Activated CD4-positive, alpha-beta T cell treated with anti-CD3 and anti-CD28 coated beads for 1 hour (primary cell): ENCODE measurements around the gene FAM184B.
"Not testable (repeated sequence)": the region's sequence is repeated elsewhere in the genome, so short reads cannot be mapped to it uniquely, and the experiment has no call there.

ENCODE experiments used
- DNase-seq: peaks from one replicate; pipeline ENCODE4 v3.0.0-alpha.2; 2020

FAM184B gene

GRCh38 chr4:17713779-17714178, 67.6 kb downstream of the FAM184B start:
- no peak for DNase-seq

GRCh38 chr4:17712166-17712565, 69.3 kb downstream of the FAM184B start:
- no peak for DNase-seq

GRCh38 chr4:17711206-17711605, 70.2 kb downstream of the FAM184B start:
- not testable (repeated sequence) for DNase-seq

GRCh38 chr4:17709763-17710068, 71.7 kb downstream of the FAM184B start:
- no peak for DNase-seq

GRCh38 chr4:17708992-17709762, 72.2 kb downstream of the FAM184B start:
- no peak for DNase-seq

GRCh38 chr4:17707671-17708070, 73.8 kb downstream of the FAM184B start:
- no peak for DNase-seq

- no peak for DNase-seq
Observed at GRCh38 chr4:17705107-17705506, 76.3 kb downstream of the FAM184B start.

- DNase-seq, result no peak
Observed at GRCh38 chr4:17704020-17704650, 77.3 kb downstream of the FAM184B start.

- no peak for DNase-seq
Observed at GRCh38 chr4:17702641-17703040, 78.8 kb downstream of the FAM184B start.

GRCh38 chr4:17701882-17702281, 79.5 kb downstream of the FAM184B start:
- DNase-seq, result no peak

- DNase-seq, result no peak
Observed at GRCh38 chr4:17701138-17701839, 80.1 kb downstream of the FAM184B start.

- no peak for DNase-seq
Observed at GRCh38 chr4:17699380-17699779, 82.0 kb downstream of the FAM184B start.

- DNase-seq, result no peak
Observed at GRCh38 chr4:17698116-17698515, 83.3 kb downstream of the FAM184B start.

- DNase-seq, result no peak
Observed at GRCh38 chr4:17695341-17695740, 86.1 kb downstream of the FAM184B start.

- no peak for DNase-seq
Observed at GRCh38 chr4:17694552-17694951, 86.9 kb downstream of the FAM184B start.

- no peak for DNase-seq
Observed at GRCh38 chr4:17690898-17691297, 90.5 kb downstream of the FAM184B start.

- no peak for DNase-seq
Observed at GRCh38 chr4:17690135-17690534, 91.3 kb downstream of the FAM184B start.

- no peak for DNase-seq
Observed at GRCh38 chr4:17688011-17688441, 93.4 kb downstream of the FAM184B start.

- DNase-seq, result no peak
Observed at GRCh38 chr4:17687237-17687857, 94.1 kb downstream of the FAM184B start.

- DNase-seq, result not testable (repeated sequence)
Observed at GRCh38 chr4:17684648-17685047, 96.8 kb downstream of the FAM184B start.

GRCh38 chr4:17682222-17682566, 99.2 kb downstream of the FAM184B start:
- DNase-seq, result no peak

GRCh38 chr4:17681281-17682221, 99.9 kb downstream of the FAM184B start:
- DNase-seq, result no peak
